ENCODE results near the gene XK. TPM values are rescaled to one million over a fixed set of nuclear protein-coding genes. Genes with fewer than 3 reads are reported as not detected.

The XK gene
- total and polyA plus RNA-seq, 2 donors (not counting 3 experiments of a cell fraction or from before 2014, with no cell fraction given) = 0.03 to 0.07 TPM

GRCh38 chrX:37679230-37679629 is 6.4 kb upstream of the XK start:
- no peaks in the 10 kb centered on the region for H3K9me3 ChIP-seq (replicated peaks; ENCODE audit: control insufficient read depth, insufficient read depth, low read length)
- H3K4me1 ChIP-seq (ENCODE audit: control insufficient read depth, extremely low read depth, insufficient read depth, low read length) = no peaks in the 10 kb centered on the region
- intact Hi-C loops (cut with micrococcal nuclease) (no loop called here), dilution Hi-C loops (cut with MboI; ENCODE audit: extremely low pct_ligation_motif_present, low sequenced_read_pairs) (no loop called here)
- no peaks in the 10 kb centered on the region for H4K20me1 ChIP-seq (replicated peaks; ENCODE audit: control insufficient read depth, extremely low read depth, insufficient read depth, low read length)
- no peak for TF ChIP-seq FOS (IDR thresholded peaks at IDR 0.05; ENCODE audit: borderline replicate concordance, insufficient read depth, low read length)
- TF ChIP-seq GATA2 (IDR thresholded peaks at IDR 0.05; ENCODE audit: insufficient read depth, insufficient read length, low read depth, low read length) = no peak
- no peak for TF ChIP-seq POLR2A (IDR thresholded peaks at IDR 0.05; ENCODE audit: low read depth, low read length)
- TF ChIP-seq JUN (IDR thresholded peaks at IDR 0.05; ENCODE audit: borderline replicate concordance, insufficient read depth, insufficient read length, low read depth) = no peak
- TF ChIP-seq CTCF (IDR thresholded peaks at IDR 0.05; ENCODE audit: extremely low read depth in 1 of 2, insufficient read depth in 1 of 2, low read depth in 1 of 2, low read length in 2 of 2) = no peak
- no peak for TF ChIP-seq EZH2 (IDR thresholded peaks at IDR 0.05; ENCODE audit: borderline replicate concordance, low read depth, low read length, severe bottlenecking)
- no peak for TF ChIP-seq POLR2AphosphoS5 (IDR thresholded peaks at IDR 0.05; ENCODE audit: insufficient read depth, low read depth, low read length)
- no peak for TF ChIP-seq MYC (IDR thresholded peaks at IDR 0.05; ENCODE audit: low read depth, low read length)
- no peak for TF ChIP-seq MAX (IDR thresholded peaks at IDR 0.05; ENCODE audit: insufficient read depth, insufficient read length)
- no peak for DNase-seq (ENCODE audit: low read depth, low spot score)
- no peaks in the 10 kb centered on the region for H3K9me1 ChIP-seq (replicated peaks; ENCODE audit: control insufficient read depth, extremely low read depth, insufficient read depth, low read length)
- no peak for FAIRE-seq
- H2AFZ ChIP-seq (ENCODE audit: low read depth, low read length) = no peak overlapping the region
- H3K27ac ChIP-seq (ENCODE audit: insufficient read depth, low read depth, low read length) = no peak overlapping the region
- H3K27me3 ChIP-seq (ENCODE audit: control insufficient read depth in 2 of 2, insufficient read depth in 2 of 2, low read length in 2 of 2) = no peaks in the 10 kb centered on the region
- H3K9ac ChIP-seq (replicated peaks; ENCODE audit: extremely low read depth, insufficient read depth, low read length) = no peak overlapping the region
- no peaks in the 10 kb centered on the region for H3K36me3 ChIP-seq (ENCODE audit: control insufficient read depth in 2 of 2, extremely low read depth in 1 of 2, insufficient read depth in 2 of 2, low read length in 2 of 2)
- ChIA-PET CTCF (no interaction called here), POLR2A (no interaction called here)
- BruUV-seq (replicated peaks) = no TSS peak
- no peak overlapping the region for H3K4me3 ChIP-seq (replicated peaks in 1 of 3; ENCODE audit: insufficient read depth in 1 of 3, low read depth in 1 of 3, low read length in 3 of 3)
- H3K4me2 ChIP-seq (ENCODE audit: insufficient read depth, low read length) = no peak overlapping the region
- H3K79me2 ChIP-seq (ENCODE audit: control insufficient read depth, insufficient read depth, low read length) = no peaks in the 10 kb centered on the region
